Keratinocyte (primary cell): ENCODE measurements around the gene EEF2K. TPM values are rescaled to one million over a fixed set of nuclear protein-coding genes. Genes with fewer than 3 reads are reported as not detected.

Source experiments
- DNase-seq: peaks from one replicate; pipeline ENCODE4 v3.0.0-alpha.2; 2011; ENCODE audit warnings: low read depth, missing footprints, low spot score
- FAIRE-seq: peaks from 2 replicates; lab custom pipeline; 2011; peaks lifted over from hg19 to GRCh38; lab: Jason Lieb, UNC
- H2AFZ ChIP-seq: 2 replicates; pipeline ENCODE4 v1.6.0; 2012; ENCODE audit warnings: low read length, control low read depth, inconsistent platforms; ENCODE audit not compliant: control insufficient read depth
- H3K27ac ChIP-seq: 2 replicates; pipeline ENCODE4 v1.5.1; 2011; ENCODE audit warnings: low read length; ENCODE audit not compliant: control insufficient read depth, insufficient read depth
- H3K27me3 ChIP-seq: 3 replicates; pipeline ENCODE4 v1.6.0; 2011; ENCODE audit warnings: low read length; ENCODE audit not compliant: control insufficient read depth, insufficient read depth; ENCODE audit errors: extremely low read depth
- H3K36me3 ChIP-seq, 2 experiments: 2 replicates in 1 of 2; 3 replicates in 1 of 2; pipeline ENCODE4 v1.5.1; 2011; ENCODE audit warnings: low read length in 2 of 2, mild to moderate bottlenecking in 1 of 2; ENCODE audit not compliant: control insufficient read depth in 2 of 2, insufficient read depth in 2 of 2; ENCODE audit errors: extremely low read depth in 1 of 2
- H3K4me1 ChIP-seq: 3 replicates; pipeline ENCODE4 v1.5.1; 2011; ENCODE audit warnings: low read length; ENCODE audit not compliant: control insufficient read depth, insufficient read depth; ENCODE audit errors: extremely low read depth
- H3K4me2 ChIP-seq: 3 replicates; pipeline ENCODE4 v1.6.0; 2011; ENCODE audit warnings: low read depth, low read length; ENCODE audit not compliant: control insufficient read depth, insufficient read depth; ENCODE audit errors: extremely low read depth
- H3K4me3 ChIP-seq, 3 experiments: fragments of 200-600 bp in 1 of 3; sonication (generic) in 1 of 3; 2 replicates in 2 of 3; 3 replicates in 1 of 3; pipeline ENCODE4 v1.5.1; 2011 to 2016; ENCODE audit warnings: low read length in 3 of 3, mild to moderate bottlenecking in 3 of 3, control low read depth in 2 of 3, inconsistent platforms in 1 of 3, low read depth in 1 of 3, mixed read lengths in 1 of 3, mixed run types in 1 of 3, moderate library complexity in 1 of 3; ENCODE audit not compliant: control insufficient read depth in 2 of 3, insufficient read depth in 2 of 3; ENCODE audit errors: extremely low read depth in 1 of 3
- H3K79me2 ChIP-seq: 2 replicates; pipeline ENCODE4 v1.6.0; 2012; ENCODE audit warnings: low read length; ENCODE audit not compliant: control insufficient read depth, insufficient read depth
- H3K9ac ChIP-seq: 3 replicates; pipeline ENCODE4 v1.6.0; 2011; ENCODE audit warnings: low read length; ENCODE audit not compliant: control insufficient read depth, insufficient read depth; ENCODE audit errors: extremely low read depth
- H3K9me1 ChIP-seq: 3 replicates; pipeline ENCODE4 v1.6.0; 2011; ENCODE audit warnings: low read length; ENCODE audit not compliant: control insufficient read depth, insufficient read depth; ENCODE audit errors: extremely low read depth
- H3K9me3 ChIP-seq: 2 replicates; pipeline ENCODE4 v1.5.1; 2012; ENCODE audit warnings: low read depth, low read length; ENCODE audit not compliant: control insufficient read depth
- H4K20me1 ChIP-seq: 3 replicates; pipeline ENCODE4 v1.6.0; 2011; ENCODE audit warnings: low read length; ENCODE audit not compliant: control insufficient read depth, insufficient read depth; ENCODE audit errors: extremely low read depth
- CTCF ChIP-seq, 3 experiments: IDR thresholded peaks in 1 of 3; conservative IDR thresholded peaks in 1 of 3; optimal IDR thresholded peaks in 1 of 3; 2 replicates in 2 of 3; 3 replicates in 1 of 3; pipeline versions ENCODE3 to v1.5.1; 2011; ENCODE audit warnings: low read length in 3 of 3, mild to moderate bottlenecking in 3 of 3, moderate library complexity in 2 of 3, control low read depth in 1 of 3, inconsistent platforms in 1 of 3; ENCODE audit not compliant: insufficient read depth in 2 of 3; ENCODE audit errors: extremely low read depth in 1 of 3
- EZH2 ChIP-seq: IDR thresholded peaks from one replicate; pipeline ENCODE4 v1.6.1; 2012; ENCODE audit warnings: inconsistent platforms, mild to moderate bottlenecking, low read length, moderate library complexity
- dilution Hi-C: fragments of 300-500 bp; cut with MboI; formaldehyde crosslinking; loops from one replicate; pipeline ENCODE4 v1.7.0; 2020; ENCODE audit warnings: low sequenced_read_pairs; ENCODE audit not compliant: extremely low pct_ligation_motif_present
- polyA plus RNA-seq, 5 experiments: library from polyadenylated mRNA; depleted of rRNA in 3 of 5; stranded (reverse) in 3 of 5; stranded (forward) in 1 of 5; unstranded in 1 of 5; fragments of >200 nt; gene quantifications; 1 replicate in 1 of 5; 2 replicates in 3 of 5; 3 replicates in 1 of 5; pipeline versions ENCODE4 v1.2.1 to v1.2.3, GENCODE V29; 2011 to 2012; ENCODE audit warnings: missing spikeins in 2 of 5, low read depth in 1 of 5, low replicate concordance in 1 of 5

Gene EEF2K
- polyA plus RNA-seq, 1 donor (not counting 4 experiments of a cell fraction or from before 2014, with no cell fraction given), result 7.3 TPM

GRCh38 chr16:22336581-22336980 lies 130.5 kb downstream of the EEF2K start:
- H3K9me3 ChIP-seq, result no peaks in the 10 kb centered on the region
- peaks cover 4% of the 10 kb centered on the region for H4K20me1 ChIP-seq
- H3K27me3 ChIP-seq, result no peaks in the 10 kb centered on the region
- H2AFZ ChIP-seq, result no peak overlapping the region
- no peak overlapping the region for H3K4me3 ChIP-seq
- no peaks in the 10 kb centered on the region for H3K4me1 ChIP-seq
- no peak overlapping the region for H3K4me2 ChIP-seq
- no peak overlapping the region for H3K9ac ChIP-seq
- H3K9me1 ChIP-seq, result no peaks in the 10 kb centered on the region
- FAIRE-seq (no peak), DNase-seq (no peak)
- peaks cover 26% of the 10 kb centered on the region in 2 experiments for H3K36me3 ChIP-seq
- TF ChIP-seq CTCF (optimal IDR thresholded peaks at IDR 0.05 in 1 of 3, IDR thresholded peaks at IDR 0.05 in 1 of 3, conservative IDR thresholded peaks at IDR 0.05 in 1 of 3; ENCODE audit: extremely low read depth in 1 of 3, insufficient read depth in 2 of 3, low read length in 3 of 3) (no peak), EZH2 (no peak)
- no peak overlapping the region for H3K27ac ChIP-seq
- peaks cover 6% of the 10 kb centered on the region for H3K79me2 ChIP-seq
- dilution Hi-C loops, result no loop called here

GRCh38 chr16:22337045-22337444 lies 131.0 kb downstream of the EEF2K start:
- Histone ChIP-seq H3K9me1 (no peaks in the 10 kb centered on the region), H3K9ac (no peak overlapping the region), H3K27me3 (no peaks in the 10 kb centered on the region), H3K4me3 (no peak overlapping the region), H3K4me1 (no peaks in the 10 kb centered on the region), H3K27ac (no peak overlapping the region), H3K36me3 (peaks cover 26% of the 10 kb centered on the region in 2 experiments), H3K79me2 (peaks cover 6% of the 10 kb centered on the region), H3K9me3 (no peaks in the 10 kb centered on the region), H3K4me2 (no peak overlapping the region), H4K20me1 (peaks cover under 1% of the 10 kb centered on the region), H2AFZ (no peak overlapping the region)
- FAIRE-seq (no peak), DNase-seq (no peak)
- dilution Hi-C loops, result no loop called here
- no peak for TF ChIP-seq CTCF (optimal IDR thresholded peaks at IDR 0.05 in 1 of 3, IDR thresholded peaks at IDR 0.05 in 1 of 3, conservative IDR thresholded peaks at IDR 0.05 in 1 of 3; ENCODE audit: extremely low read depth in 1 of 3, insufficient read depth in 2 of 3, low read length in 3 of 3)
- TF ChIP-seq EZH2, result no peak
